Measurements from ENCODE around the gene ADAM15.

Gene ADAM15

GRCh38 chr1:155032886-155033285 lies 18.2 kb upstream of the ADAM15 start:
- no peak for DNase-seq (ENCODE audit: low spot score)

GRCh38 chr1:155033524-155033923 lies 17.6 kb upstream of the ADAM15 start, which contains the start of the genes DCST1 and DCST2:
Gene DCST1, plus strand, starts transcription at chr1:155033824. Its CDS starts 213 bp downstream, at chr1:155034037.
Gene DCST2, minus strand, starts transcription at chr1:155033781. Its CDS starts 80 bp downstream, at chr1:155033701.
- no peak for DNase-seq (ENCODE audit: low spot score)

- no peak for DNase-seq (ENCODE audit: low spot score)
Measured at GRCh38 chr1:155034318-155035208, 16.6 kb upstream of the ADAM15 start.

- no peak for DNase-seq (ENCODE audit: low spot score)
Measured at GRCh38 chr1:155035936-155036335, 15.2 kb upstream of the ADAM15 start.

- DNase-seq (ENCODE audit: low spot score): no peak
Measured at GRCh38 chr1:155037043-155037442, 14.1 kb upstream of the ADAM15 start.

GRCh38 chr1:155037851-155038441 lies 13.2 kb upstream of the ADAM15 start:
- DNase-seq (ENCODE audit: low spot score): no peak

- no peak for DNase-seq (ENCODE audit: low spot score)
Measured at GRCh38 chr1:155038602-155039307, 12.4 kb upstream of the ADAM15 start.

GRCh38 chr1:155039308-155039669 lies 11.8 kb upstream of the ADAM15 start:
- no peak for DNase-seq (ENCODE audit: low spot score)

- no peak for DNase-seq (ENCODE audit: low spot score)
Measured at GRCh38 chr1:155040358-155041093, 10.6 kb upstream of the ADAM15 start.

- DNase-seq (ENCODE audit: low spot score): no peak
Measured at GRCh38 chr1:155042789-155043188, 8.3 kb upstream of the ADAM15 start.

GRCh38 chr1:155043301-155043702 lies 7.8 kb upstream of the ADAM15 start:
- no peak for DNase-seq (ENCODE audit: low spot score)

GRCh38 chr1:155043793-155044192 lies 7.3 kb upstream of the ADAM15 start:
- DNase-seq (ENCODE audit: low spot score): no peak

GRCh38 chr1:155044365-155044764 lies 6.8 kb upstream of the ADAM15 start:
- no peak for DNase-seq (ENCODE audit: low spot score)

GRCh38 chr1:155044812-155045657 lies 6.1 kb upstream of the ADAM15 start:
- DNase-seq (ENCODE audit: low spot score): peak; percentile 67

- DNase-seq (ENCODE audit: low spot score): no peak
Measured at GRCh38 chr1:155048449-155049334, 2.4 kb upstream of the ADAM15 start.

GRCh38 chr1:155049651-155050559 lies 1.2 kb upstream of the ADAM15 start:
- DNase-seq (ENCODE audit: low spot score): no peak

- no peak for DNase-seq (ENCODE audit: low spot score)
Measured at GRCh38 chr1:155051342-155051776, 243 bp downstream of the ADAM15 start.

GRCh38 chr1:155051777-155052398 lies 772 bp downstream of the ADAM15 start:
- peak; percentile 54 for DNase-seq (ENCODE audit: low spot score)
